Osteoblast (primary cell): ENCODE measurements around the gene TMPRSS11E. TPM values are rescaled to one million over a fixed set of nuclear protein-coding genes. Genes with fewer than 3 reads are reported as not detected.

Experiments
- DNase-seq: peaks from one replicate; pipeline ENCODE4 v3.0.0; 2011; ENCODE audit warnings: low spot score, mixed read lengths; ENCODE audit not compliant: insufficient read length; ENCODE audit errors: missing footprints
- H2AFZ ChIP-seq: 2 replicates; pipeline ENCODE4 v1.6.0; 2011; ENCODE audit warnings: mild to moderate bottlenecking, low read length
- H3K27ac ChIP-seq: 2 replicates; pipeline ENCODE4 v1.5.1; 2011; ENCODE audit warnings: mild to moderate bottlenecking, low read depth, low read length, moderate library complexity
- H3K27me3 ChIP-seq: 2 replicates; pipeline ENCODE4 v1.6.0; 2012; ENCODE audit warnings: mild to moderate bottlenecking, control low read depth, inconsistent platforms, low read length, moderate library complexity; ENCODE audit not compliant: insufficient read depth
- H3K36me3 ChIP-seq: 2 replicates; pipeline ENCODE4 v1.5.1; 2011; ENCODE audit warnings: mild to moderate bottlenecking, low read length, control low read depth, moderate library complexity; ENCODE audit not compliant: insufficient read depth
- H3K4me1 ChIP-seq: 2 replicates; pipeline ENCODE4 v1.5.1; 2011; ENCODE audit warnings: mild to moderate bottlenecking, low read length, control low read depth, moderate library complexity; ENCODE audit not compliant: insufficient read depth
- H3K4me2 ChIP-seq: 2 replicates; pipeline ENCODE4 v1.6.0; 2011; ENCODE audit warnings: mild to moderate bottlenecking, low read length; ENCODE audit not compliant: insufficient read depth
- H3K4me3 ChIP-seq: fragments of 200-600 bp; sonication (generic); 3 replicates; pipeline ENCODE4 v1.5.1; 2012; ENCODE audit warnings: mild to moderate bottlenecking, low read length, inconsistent platforms; ENCODE audit not compliant: insufficient read depth
- H3K79me2 ChIP-seq: 2 replicates; pipeline ENCODE4 v1.6.0; 2012; ENCODE audit warnings: mild to moderate bottlenecking, low read length, control low read depth, inconsistent platforms; ENCODE audit not compliant: insufficient read depth
- H3K9me3 ChIP-seq: 2 replicates; pipeline ENCODE4 v1.5.1; 2011; ENCODE audit warnings: low read depth, low read length, control low read depth
- H4K20me1 ChIP-seq: 2 replicates; pipeline ENCODE4 v1.6.0; 2012; ENCODE audit warnings: mild to moderate bottlenecking, low read length, control low read depth; ENCODE audit not compliant: insufficient read depth
- total RNA-seq: library from RNA; depleted of rRNA; stranded (reverse); fragments of >200 nt; gene quantifications from 2 replicates; pipeline ENCODE4 v1.2.3, GENCODE V29; 2012
- TF ChIP-seq, protein P1 (sequence below): IDR thresholded peaks from 2 replicates; pipeline ENCODE4 v1.5.1; 2011; ENCODE audit warnings: mild to moderate bottlenecking, low read depth, low read length, moderate library complexity; ENCODE audit errors: extremely low read depth

The TMPRSS11E gene
- total RNA-seq, 1 donor: not detected

- Histone ChIP-seq H3K79me2 (no peaks in the 10 kb centered on the region), H3K9me3 (no peaks in the 10 kb centered on the region), H3K4me3 (no peak overlapping the region), H3K27me3 (no peaks in the 10 kb centered on the region), H3K4me2 (no peak overlapping the region), H3K36me3 (no peaks in the 10 kb centered on the region), H4K20me1 (no peaks in the 10 kb centered on the region), H2AFZ (no peak overlapping the region), H3K27ac (no peak overlapping the region), H3K4me1 (peaks cover 19% of the 10 kb centered on the region)
- DNase-seq: no peak
- TF ChIP-seq, protein P1, sequence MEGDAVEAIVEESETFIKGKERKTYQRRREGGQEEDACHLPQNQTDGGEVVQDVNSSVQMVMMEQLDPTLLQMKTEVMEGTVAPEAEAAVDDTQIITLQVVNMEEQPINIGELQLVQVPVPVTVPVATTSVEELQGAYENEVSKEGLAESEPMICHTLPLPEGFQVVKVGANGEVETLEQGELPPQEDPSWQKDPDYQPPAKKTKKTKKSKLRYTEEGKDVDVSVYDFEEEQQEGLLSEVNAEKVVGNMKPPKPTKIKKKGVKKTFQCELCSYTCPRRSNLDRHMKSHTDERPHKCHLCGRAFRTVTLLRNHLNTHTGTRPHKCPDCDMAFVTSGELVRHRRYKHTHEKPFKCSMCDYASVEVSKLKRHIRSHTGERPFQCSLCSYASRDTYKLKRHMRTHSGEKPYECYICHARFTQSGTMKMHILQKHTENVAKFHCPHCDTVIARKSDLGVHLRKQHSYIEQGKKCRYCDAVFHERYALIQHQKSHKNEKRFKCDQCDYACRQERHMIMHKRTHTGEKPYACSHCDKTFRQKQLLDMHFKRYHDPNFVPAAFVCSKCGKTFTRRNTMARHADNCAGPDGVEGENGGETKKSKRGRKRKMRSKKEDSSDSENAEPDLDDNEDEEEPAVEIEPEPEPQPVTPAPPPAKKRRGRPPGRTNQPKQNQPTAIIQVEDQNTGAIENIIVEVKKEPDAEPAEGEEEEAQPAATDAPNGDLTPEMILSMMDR: no peak
These were observed 14.5 kb downstream of the TMPRSS11E start for GRCh38 chr4:68461790-68462189.

DNA sequence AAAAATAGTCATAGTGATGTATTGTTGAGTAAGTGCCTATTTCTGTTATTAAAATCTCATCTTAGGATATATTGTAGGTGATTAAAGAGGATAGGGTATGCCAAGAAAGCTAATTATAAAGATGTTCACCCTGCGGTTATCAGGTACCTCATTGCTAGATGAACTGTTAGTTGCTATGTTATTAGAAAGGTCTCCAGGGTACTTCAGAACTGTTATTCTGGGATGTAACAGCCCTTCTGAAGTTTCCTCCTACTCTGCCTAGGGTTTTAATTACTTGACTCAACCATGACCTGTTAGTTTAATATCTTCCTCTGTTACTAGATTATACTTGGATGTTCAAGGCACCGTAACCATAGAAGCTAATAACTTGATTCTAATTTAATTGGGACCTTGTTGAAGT is 15.4 kb downstream of the TMPRSS11E start:
- H3K79me2 ChIP-seq: no peaks in the 10 kb centered on the region
- H2AFZ ChIP-seq: no peak overlapping the region
- H3K4me2 ChIP-seq: no peak overlapping the region
- no peaks in the 10 kb centered on the region for H3K36me3 ChIP-seq
- TF ChIP-seq, protein P1: no peak
- no peaks in the 10 kb centered on the region for H3K9me3 ChIP-seq
- H3K4me1 ChIP-seq: peaks cover 20% of the 10 kb centered on the region
- DNase-seq: no peak
- H3K4me3 ChIP-seq: no peak overlapping the region
- H3K27ac ChIP-seq: no peak overlapping the region
- H4K20me1 ChIP-seq: no peaks in the 10 kb centered on the region
- H3K27me3 ChIP-seq: no peaks in the 10 kb centered on the region

DNA sequence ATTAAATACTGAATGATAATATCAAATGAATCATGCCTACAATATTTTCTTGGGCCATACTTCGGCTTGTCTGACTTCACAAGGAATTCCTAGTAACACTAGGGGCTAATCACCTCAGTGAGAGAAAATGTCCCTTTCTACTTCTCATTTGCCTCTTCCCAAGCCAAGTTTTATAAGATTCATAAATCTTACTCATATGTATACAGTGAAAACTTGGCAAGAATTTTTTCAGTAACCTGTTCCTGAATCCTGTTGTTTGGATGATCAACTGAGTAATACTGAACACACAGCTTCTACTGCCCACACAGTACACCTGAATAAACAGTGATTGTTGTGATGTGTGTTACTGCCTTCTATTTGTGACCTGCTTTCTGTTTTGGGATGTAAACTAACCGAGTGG is 16.5 kb downstream of the TMPRSS11E start:
- Histone ChIP-seq H3K4me3 (no peak overlapping the region), H3K4me2 (no peak overlapping the region), H3K27me3 (no peaks in the 10 kb centered on the region), H2AFZ (no peak overlapping the region), H3K4me1 (peaks cover 20% of the 10 kb centered on the region), H3K27ac (no peak overlapping the region), H3K9me3 (no peaks in the 10 kb centered on the region), H3K79me2 (no peaks in the 10 kb centered on the region), H4K20me1 (no peaks in the 10 kb centered on the region), H3K36me3 (no peaks in the 10 kb centered on the region)
- TF ChIP-seq, protein P1: no peak
- DNase-seq: no peak

DNA sequence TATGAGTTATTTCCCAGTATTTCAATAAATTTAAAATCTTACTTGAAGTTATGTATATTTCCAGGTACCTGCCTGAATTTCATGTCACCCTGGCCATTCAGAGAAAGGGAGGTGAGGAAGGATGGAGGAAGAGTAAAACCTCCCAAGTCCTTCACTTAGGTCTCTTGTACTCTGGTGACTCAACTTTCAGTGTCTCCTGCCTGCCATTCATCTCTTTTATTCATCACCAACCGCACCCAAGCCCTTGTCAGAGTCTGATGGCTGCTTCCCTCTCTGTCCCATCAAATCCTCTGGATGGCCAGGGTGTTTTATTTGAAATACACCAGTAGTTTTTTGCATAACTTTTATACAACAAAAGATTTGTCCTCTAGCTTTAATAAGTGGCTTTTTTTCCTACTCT is 17.8 kb downstream of the TMPRSS11E start:
- Histone ChIP-seq H3K79me2 (no peaks in the 10 kb centered on the region), H3K4me3 (no peak overlapping the region), H3K27ac (no peak overlapping the region), H2AFZ (no peak overlapping the region), H3K4me2 (no peak overlapping the region), H3K9me3 (no peaks in the 10 kb centered on the region), H3K36me3 (no peaks in the 10 kb centered on the region), H3K27me3 (no peaks in the 10 kb centered on the region), H3K4me1 (peaks cover 20% of the 10 kb centered on the region), H4K20me1 (no peaks in the 10 kb centered on the region)
- TF ChIP-seq, protein P1: no peak
- DNase-seq: no peak
